GM12878 (cell line): ENCODE measurements around the gene NRXN3. TPM values are rescaled to one million over a fixed set of nuclear protein-coding genes. Genes with fewer than 3 reads are reported as not detected.

Experiments
- CUX1 ChIP-seq: IDR thresholded peaks from 2 replicates; pipeline ENCODE4 v1.6.1; 2012; ENCODE audit warnings: improper control_type of control experiment, low read depth, low read length; ENCODE audit not compliant: insufficient replicate concordance
- EP300 ChIP-seq, 2 experiments: fragments of 150-350 bp in 1 of 2; IDR thresholded peaks; 2 replicates each; pipeline ENCODE4 v1.6.1; 2011 to 2012; ENCODE audit warnings: low read depth in 2 of 2, low read length in 2 of 2, borderline replicate concordance in 1 of 2, improper control_type of control experiment in 1 of 2, inconsistent platforms in 1 of 2; ENCODE audit not compliant: control insufficient read depth in 1 of 2
- MLLT1 ChIP-seq: fragments of 450-650 bp; IDR thresholded peaks from 2 replicates; pipeline ENCODE4 v1.6.1; 2016; ENCODE audit warnings: mild to moderate bottlenecking
- NFXL1 ChIP-seq: fragments of 450-650 bp; IDR thresholded peaks from 2 replicates; pipeline ENCODE4 v1.6.1; 2017; ENCODE audit warnings: antibody characterized with exemption, mild to moderate bottlenecking, borderline replicate concordance
- PBX3 ChIP-seq: IDR thresholded peaks from 2 replicates; pipeline ENCODE4 v1.6.1; 2011; ENCODE audit warnings: mild to moderate bottlenecking, low read depth, low read length, moderate library complexity; ENCODE audit not compliant: insufficient replicate concordance
- POLR2A ChIP-seq: IDR thresholded peaks from 2 replicates; pipeline ENCODE4 v1.6.1; 2011; ENCODE audit warnings: low read depth, mild to moderate bottlenecking, low read length
- RAD21 ChIP-seq: IDR thresholded peaks from 2 replicates; pipeline ENCODE4 v1.6.1; 2011; ENCODE audit warnings: mild to moderate bottlenecking, low read depth, low read length, moderate library complexity; ENCODE audit not compliant: insufficient read depth
- SMARCA5 ChIP-seq: fragments of 450-650 bp; IDR thresholded peaks from 2 replicates; pipeline ENCODE4 v1.6.1; 2017; ENCODE audit warnings: mild to moderate bottlenecking
- TCF12 ChIP-seq: IDR thresholded peaks from 2 replicates; pipeline ENCODE4 v1.6.1; 2011; ENCODE audit warnings: low read depth, mild to moderate bottlenecking, low read length
- ZBED1 ChIP-seq: IDR thresholded peaks from 2 replicates; pipeline ENCODE4 v1.6.1; 2016; ENCODE audit warnings: borderline replicate concordance
- ZBTB4 ChIP-seq: fragments of 450-650 bp; formaldehyde crosslinking; IDR thresholded peaks from 2 replicates; pipeline ENCODE4 v1.4.0; 2022; ENCODE audit warnings: mild to moderate bottlenecking, moderate library complexity
- ZNF592 ChIP-seq: fragments of 450-650 bp; IDR thresholded peaks from 2 replicates; pipeline ENCODE4 v1.6.1; 2017; ENCODE audit warnings: mild to moderate bottlenecking, moderate library complexity
- polyA plus RNA-seq, 11 experiments: library from polyadenylated mRNA; depleted of rRNA in 4 of 11; unstranded in 6 of 11; stranded (reverse) in 5 of 11; fragments of >200 nt; fragmentation: Nextera tagmentation in 4 of 11; fragmentation: Illumina TruSeq in 1 of 11; extraction: Ambion mirVana in 4 of 11; extraction: Trizol in 1 of 11; gene quantifications; 1 replicate in 1 of 11; 2 replicates in 10 of 11; pipeline versions ENCODE4 v1.2.1 to v1.2.3, GENCODE V29; 2011 to 2016; ENCODE audit warnings: inconsistent platforms in 2 of 11, missing spikeins in 2 of 11, low read depth in 1 of 11
- total RNA-seq, 4 experiments: library from RNA; depleted of rRNA in 3 of 4; stranded (reverse); fragments of >200 nt in 3 of 4; fragmentation: Illumina TruSeq in 1 of 4; extraction: Trizol in 1 of 4; gene quantifications; 2 replicates each; pipeline versions ENCODE4 v1.2.1 to v1.2.3, GENCODE V29; 2013 to 2021

The NRXN3 gene
- total and polyA plus RNA-seq, 10 of the 15 experiments (the other 5 are each of a cell fraction or from before 2014, with no cell fraction given) = 0.52 to 3.3 (median 1.4) TPM

DNA sequence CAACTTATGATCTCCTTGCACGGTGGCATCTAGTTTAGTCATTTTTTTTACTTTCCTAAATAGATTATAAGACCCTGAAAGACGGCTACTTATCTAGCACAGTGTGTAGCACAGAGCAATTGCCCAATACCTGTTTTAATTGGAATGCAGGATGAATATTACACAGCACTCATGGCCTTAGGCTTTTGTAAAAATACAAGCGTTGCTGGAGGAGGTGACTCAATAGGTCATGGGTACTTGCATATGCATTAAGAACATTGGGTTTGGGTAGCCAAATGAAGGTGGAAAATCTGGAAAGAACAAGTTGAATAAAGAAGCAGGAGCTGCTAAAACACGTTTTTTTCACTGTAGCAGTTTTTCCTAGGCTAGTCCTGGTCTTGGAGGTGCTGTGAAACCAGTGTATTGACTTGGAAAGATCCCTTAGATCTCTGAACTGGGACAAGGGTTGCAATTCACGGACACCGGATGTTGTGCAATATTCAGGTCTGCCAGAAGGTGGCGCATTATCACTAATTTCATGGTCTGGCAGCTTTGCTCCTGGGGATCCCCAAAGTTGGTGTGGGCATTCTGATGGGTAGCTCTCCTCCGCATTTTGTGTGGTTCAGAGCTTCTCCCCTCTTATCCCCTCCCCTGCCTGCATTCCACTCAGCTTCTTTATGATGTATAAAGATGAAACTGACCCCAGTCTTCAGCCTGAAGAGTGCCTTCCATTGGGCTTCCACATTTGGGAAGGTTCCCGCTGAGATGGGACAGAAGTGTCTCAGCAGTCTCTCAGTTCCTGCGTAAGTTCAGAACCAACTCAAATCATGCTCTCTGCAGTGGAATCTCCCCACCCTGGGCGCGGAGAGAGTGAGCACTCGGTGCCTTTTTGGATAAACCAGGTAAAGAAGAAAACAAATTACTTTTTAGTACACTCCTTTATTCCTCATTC is 278.3 kb downstream of the NRXN3 start (continued):
- TF ChIP-seq CUX1 (no peak), NFXL1 (no peak), POLR2A (no peak), MLLT1 (no peak), PBX3 (no peak), SMARCA5 (no peak), ZBED1 (no peak), TCF12 (no peak), EP300 (IDR thresholded peaks at IDR 0.05; ENCODE audit: borderline replicate concordance in 1 of 2, control insufficient read depth in 1 of 2, low read depth in 2 of 2, low read length in 2 of 2) (no peak), RAD21 (peak; percentile 73), ZBTB4 (CRISPR knock-in tag) (no peak), ZNF592 (no peak)
